Measurements from ENCODE around the gene DUS2. TPM values are rescaled to one million over a fixed set of nuclear protein-coding genes. Genes with fewer than 3 reads are reported as not detected.

DUS2 gene
- total RNA-seq, 1 experiment from 2014 or later: 19.9 TPM

DNA sequence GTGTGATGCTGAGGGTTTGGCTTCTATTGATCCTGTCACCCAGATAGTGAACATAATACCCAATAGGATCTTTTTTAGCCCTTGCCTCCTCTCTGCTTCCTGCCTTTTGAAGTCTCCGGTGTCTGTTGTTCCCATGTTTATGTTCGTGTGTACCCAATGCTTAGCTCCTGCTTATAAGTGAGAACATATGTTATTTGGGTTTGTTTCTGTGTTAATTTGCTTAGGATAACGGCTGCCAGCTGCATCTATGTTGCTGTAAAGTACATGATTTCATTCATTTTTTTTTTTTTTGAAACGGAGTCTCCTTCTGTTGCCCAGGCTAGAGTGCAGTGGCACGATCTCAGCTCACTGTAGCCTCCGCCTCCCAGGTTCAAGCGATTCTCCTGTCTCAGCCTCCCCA is 23.0 kb downstream of the DUS2 start:
- no peaks in the 10 kb centered on the region for H3K79me2 ChIP-seq (ENCODE audit: low read length)
- no peak overlapping the region for H3K27ac ChIP-seq (ENCODE audit: low read length)
- no peaks in the 10 kb centered on the region for H3K4me1 ChIP-seq (ENCODE audit: insufficient read depth, low read length)
- H3K9me3 ChIP-seq (ENCODE audit: low read length): no peaks in the 10 kb centered on the region
- H3K9ac ChIP-seq (ENCODE audit: low read length): no peak overlapping the region
- H3K27me3 ChIP-seq (ENCODE audit: low read length): no peaks in the 10 kb centered on the region
- no peak overlapping the region for H2AFZ ChIP-seq (ENCODE audit: low read length)
- H3K9me2 ChIP-seq (replicated peaks; ENCODE audit: low read length): no peaks in the 10 kb centered on the region
- POLR2A ChIA-PET (ENCODE audit: unreplicated experiment): no interaction called here
- TF ChIP-seq EZH2phosphoT487 (IDR thresholded peaks at IDR 0.05; ENCODE audit: borderline replicate concordance, low read length) (no peak), EZH2 (IDR thresholded peaks at IDR 0.05; ENCODE audit: low read length, unreplicated experiment) (no peak)
- TF ChIP-seq, protein P1, sequence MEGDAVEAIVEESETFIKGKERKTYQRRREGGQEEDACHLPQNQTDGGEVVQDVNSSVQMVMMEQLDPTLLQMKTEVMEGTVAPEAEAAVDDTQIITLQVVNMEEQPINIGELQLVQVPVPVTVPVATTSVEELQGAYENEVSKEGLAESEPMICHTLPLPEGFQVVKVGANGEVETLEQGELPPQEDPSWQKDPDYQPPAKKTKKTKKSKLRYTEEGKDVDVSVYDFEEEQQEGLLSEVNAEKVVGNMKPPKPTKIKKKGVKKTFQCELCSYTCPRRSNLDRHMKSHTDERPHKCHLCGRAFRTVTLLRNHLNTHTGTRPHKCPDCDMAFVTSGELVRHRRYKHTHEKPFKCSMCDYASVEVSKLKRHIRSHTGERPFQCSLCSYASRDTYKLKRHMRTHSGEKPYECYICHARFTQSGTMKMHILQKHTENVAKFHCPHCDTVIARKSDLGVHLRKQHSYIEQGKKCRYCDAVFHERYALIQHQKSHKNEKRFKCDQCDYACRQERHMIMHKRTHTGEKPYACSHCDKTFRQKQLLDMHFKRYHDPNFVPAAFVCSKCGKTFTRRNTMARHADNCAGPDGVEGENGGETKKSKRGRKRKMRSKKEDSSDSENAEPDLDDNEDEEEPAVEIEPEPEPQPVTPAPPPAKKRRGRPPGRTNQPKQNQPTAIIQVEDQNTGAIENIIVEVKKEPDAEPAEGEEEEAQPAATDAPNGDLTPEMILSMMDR (conservative IDR thresholded peaks at IDR 0.05; ENCODE audit: low read depth, low read length): no peak
- intact Hi-C loops (cut with micrococcal nuclease): no loop called here
- no TSS peak for BruUV-seq (replicated peaks)
- no peak for DNase-seq
- H3K4me3 ChIP-seq (ENCODE audit: low read length): no peak overlapping the region
- no peak for ATAC-seq
- H3K4me2 ChIP-seq (ENCODE audit: low read length): no peak overlapping the region
- CTCF ChIA-PET: no interaction called here
- no peaks in the 10 kb centered on the region for H3F3A ChIP-seq (ENCODE audit: low read length, unreplicated experiment)
- H4K20me1 ChIP-seq (ENCODE audit: low read length): no peaks in the 10 kb centered on the region
- 0 out of 2 replicates have a peak, but pooled peaks cover 2% of the 10 kb centered on the region for H3K36me3 ChIP-seq (ENCODE audit: low read depth, low read length)

DNA sequence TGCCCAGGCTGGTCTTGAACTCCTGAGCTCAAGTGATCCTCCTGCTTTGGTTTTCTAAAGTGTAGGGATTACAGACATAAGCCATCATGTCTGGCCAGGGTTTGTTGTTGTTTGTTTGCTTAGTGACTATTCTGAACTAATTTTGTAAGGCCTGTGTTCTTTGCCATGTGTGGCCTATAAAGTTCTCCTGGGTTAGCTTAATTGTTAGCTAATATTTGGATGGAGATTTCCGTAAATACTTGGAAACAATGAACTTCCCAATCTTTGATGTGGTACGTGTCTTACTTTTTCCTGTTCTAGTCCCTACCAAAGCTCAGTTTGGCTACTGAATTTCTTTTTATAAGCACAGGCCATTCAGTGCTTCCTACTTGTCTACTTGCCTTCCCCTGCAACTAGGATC is 24.9 kb downstream of the DUS2 start:
- Histone ChIP-seq H3K9me2 (replicated peaks; ENCODE audit: low read length) (no peaks in the 10 kb centered on the region), H3K9me3 (ENCODE audit: low read length) (no peaks in the 10 kb centered on the region), H3K27me3 (ENCODE audit: low read length) (no peaks in the 10 kb centered on the region), H3K27ac (ENCODE audit: low read length) (no peak overlapping the region), H3K9ac (ENCODE audit: low read length) (no peak overlapping the region), H3K4me2 (ENCODE audit: low read length) (no peak overlapping the region), H3K36me3 (ENCODE audit: low read depth, low read length) (0 out of 2 replicates have a peak, but pooled peaks cover 2% of the 10 kb centered on the region), H3K4me1 (ENCODE audit: insufficient read depth, low read length) (no peaks in the 10 kb centered on the region), H3K79me2 (ENCODE audit: low read length) (no peaks in the 10 kb centered on the region), H3K4me3 (ENCODE audit: low read length) (no peak overlapping the region), H3F3A (ENCODE audit: low read length, unreplicated experiment) (no peaks in the 10 kb centered on the region), H4K20me1 (ENCODE audit: low read length) (no peaks in the 10 kb centered on the region), H2AFZ (ENCODE audit: low read length) (no peak overlapping the region)
- intact Hi-C loops (cut with micrococcal nuclease): no loop called here
- ChIA-PET POLR2A (ENCODE audit: unreplicated experiment) (interaction anchor here (0.9 kb wide), 1 partner anchor 16 kb away, joined by 7 read pairs; no protein-coding TSS in a partner anchor), CTCF (no interaction called here)
- DNase-seq (no peak), ATAC-seq (no peak; the same call in 1 of the 2 replicates)
- TF ChIP-seq EZH2phosphoT487 (IDR thresholded peaks at IDR 0.05; ENCODE audit: borderline replicate concordance, low read length): no peak
- no peak for TF ChIP-seq EZH2 (IDR thresholded peaks at IDR 0.05; ENCODE audit: low read length, unreplicated experiment)
- TF ChIP-seq, protein P1 (conservative IDR thresholded peaks at IDR 0.05; ENCODE audit: low read depth, low read length): no peak
- BruUV-seq (replicated peaks): no TSS peak

DNA sequence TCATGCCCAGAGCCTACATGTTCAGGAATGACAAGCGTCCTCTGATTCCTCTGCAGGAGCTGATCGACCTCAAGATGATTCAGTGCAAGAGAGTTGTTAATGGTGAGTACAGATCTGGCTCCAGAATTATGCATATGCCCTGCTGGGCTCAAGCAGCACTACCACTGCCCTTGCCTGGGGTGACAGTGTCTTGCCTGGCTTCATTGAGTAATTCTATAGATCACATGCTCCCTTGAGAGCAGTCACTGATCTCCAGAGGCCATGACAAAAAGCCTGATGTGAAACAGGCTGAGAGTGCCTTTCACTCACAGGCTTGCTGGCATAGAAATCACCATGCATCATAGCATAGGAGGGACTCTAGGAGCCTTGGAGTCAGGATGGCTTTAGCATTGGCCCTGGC is 26.4 kb downstream of the DUS2 start:
- H3K9ac ChIP-seq (ENCODE audit: low read length): no peak overlapping the region
- intact Hi-C loops (cut with micrococcal nuclease): no loop called here

More for the DNA sequence above, 26.4 kb downstream of the DUS2 start:
- no peak overlapping the region for H3K27ac ChIP-seq (ENCODE audit: low read length)
- ATAC-seq (no peak), DNase-seq (no peak)
- no peaks in the 10 kb centered on the region for H3F3A ChIP-seq (ENCODE audit: low read length, unreplicated experiment)
- H3K27me3 ChIP-seq (ENCODE audit: low read length): no peaks in the 10 kb centered on the region
- H4K20me1 ChIP-seq (ENCODE audit: low read length): no peaks in the 10 kb centered on the region
- no peaks in the 10 kb centered on the region for H3K4me1 ChIP-seq (ENCODE audit: insufficient read depth, low read length)
- ChIA-PET POLR2A (ENCODE audit: unreplicated experiment) (no interaction called here), CTCF (no interaction called here)
- H3K4me2 ChIP-seq (ENCODE audit: low read length): no peak overlapping the region
- no peak overlapping the region for H2AFZ ChIP-seq (ENCODE audit: low read length)
- BruUV-seq (replicated peaks): no TSS peak
- no peak overlapping the region for H3K4me3 ChIP-seq (ENCODE audit: low read length)
- TF ChIP-seq EZH2phosphoT487 (IDR thresholded peaks at IDR 0.05; ENCODE audit: borderline replicate concordance, low read length): no peak
- no peak for TF ChIP-seq EZH2 (IDR thresholded peaks at IDR 0.05; ENCODE audit: low read length, unreplicated experiment)
- TF ChIP-seq, protein P1 (conservative IDR thresholded peaks at IDR 0.05; ENCODE audit: low read depth, low read length): no peak
- no peaks in the 10 kb centered on the region for H3K9me2 ChIP-seq (replicated peaks; ENCODE audit: low read length)
- H3K36me3 ChIP-seq (ENCODE audit: low read depth, low read length): 0 out of 2 replicates have a peak, but pooled peaks cover 2% of the 10 kb centered on the region
- no peaks in the 10 kb centered on the region for H3K9me3 ChIP-seq (ENCODE audit: low read length)
- H3K79me2 ChIP-seq (ENCODE audit: low read length): no peaks in the 10 kb centered on the region
